HEK293 (cell line): ENCODE results near the gene ARSB.

ENCODE experiments used
- IKZF3 ChIP-seq: fragments of 450-650 bp; IDR thresholded peaks from 2 replicates; pipeline ENCODE4 v1.5.0; 2018; ENCODE audit warnings: missing biosample characterization, mild to moderate bottlenecking, missing genetic modification characterization, moderate library complexity
- KLF10 ChIP-seq: fragments of 450-650 bp; IDR thresholded peaks from 2 replicates; pipeline ENCODE4 v1.5.1; 2018; ENCODE audit warnings: missing biosample characterization, mild to moderate bottlenecking, missing genetic modification characterization
- PRDM10 ChIP-seq: fragments of 450-650 bp; formaldehyde crosslinking; IDR thresholded peaks from 2 replicates; pipeline ENCODE4 v1.5.1; 2016; ENCODE audit warnings: missing biosample characterization, missing genetic modification characterization
- YY1 ChIP-seq: fragments of 450-650 bp; formaldehyde crosslinking; IDR thresholded peaks from 2 replicates; pipeline ENCODE4 v1.5.1; 2018; ENCODE audit warnings: missing biosample characterization, missing genetic modification characterization
- ZFP69B ChIP-seq: fragments of 450-650 bp; formaldehyde crosslinking; IDR thresholded peaks from 2 replicates; pipeline ENCODE4 v1.5.1; 2016; ENCODE audit warnings: missing biosample characterization, missing genetic modification characterization
- ZNF239 ChIP-seq: fragments of 450-650 bp; formaldehyde crosslinking; IDR thresholded peaks from 2 replicates; pipeline ENCODE4 v1.5.1; 2016; ENCODE audit warnings: missing biosample characterization, missing genetic modification characterization
- ZNF280D ChIP-seq: fragments of 450-650 bp; formaldehyde crosslinking; IDR thresholded peaks from 2 replicates; pipeline ENCODE4 v1.5.1; 2016; ENCODE audit warnings: missing biosample characterization, missing genetic modification characterization
- ZNF354C ChIP-seq: fragments of 450-650 bp; formaldehyde crosslinking; IDR thresholded peaks from 2 replicates; pipeline ENCODE4 v1.5.1; 2016; ENCODE audit warnings: missing biosample characterization, missing genetic modification characterization, low read depth, borderline replicate concordance
- ZNF366 ChIP-seq: fragments of 450-650 bp; formaldehyde crosslinking; conservative IDR thresholded peaks from 2 replicates; pipeline ENCODE4 v1.5.1; 2016; ENCODE audit warnings: missing biosample characterization, missing genetic modification characterization
- ZNF513 ChIP-seq: fragments of 450-650 bp; IDR thresholded peaks from 2 replicates; pipeline ENCODE4 v1.5.1; 2018; ENCODE audit warnings: missing biosample characterization, missing genetic modification characterization
- TF ChIP-seq, protein P1 (sequence below): fragments of 450-650 bp; formaldehyde crosslinking; IDR thresholded peaks from 2 replicates; pipeline ENCODE4 v1.5.1; 2016; ENCODE audit warnings: missing biosample characterization, missing genetic modification characterization
- TF ChIP-seq, protein P2 (sequence below): fragments of 450-650 bp; formaldehyde crosslinking; IDR thresholded peaks from 2 replicates; pipeline ENCODE4 v1.5.1; 2017; ENCODE audit warnings: missing biosample characterization, mild to moderate bottlenecking, missing genetic modification characterization, moderate library complexity
- TF ChIP-seq, protein P3 (sequence below): fragments of 450-650 bp; formaldehyde crosslinking; IDR thresholded peaks from 2 replicates; pipeline ENCODE4 v1.5.1; 2016; ENCODE audit warnings: missing biosample characterization, missing genetic modification characterization, borderline replicate concordance

DNA sequence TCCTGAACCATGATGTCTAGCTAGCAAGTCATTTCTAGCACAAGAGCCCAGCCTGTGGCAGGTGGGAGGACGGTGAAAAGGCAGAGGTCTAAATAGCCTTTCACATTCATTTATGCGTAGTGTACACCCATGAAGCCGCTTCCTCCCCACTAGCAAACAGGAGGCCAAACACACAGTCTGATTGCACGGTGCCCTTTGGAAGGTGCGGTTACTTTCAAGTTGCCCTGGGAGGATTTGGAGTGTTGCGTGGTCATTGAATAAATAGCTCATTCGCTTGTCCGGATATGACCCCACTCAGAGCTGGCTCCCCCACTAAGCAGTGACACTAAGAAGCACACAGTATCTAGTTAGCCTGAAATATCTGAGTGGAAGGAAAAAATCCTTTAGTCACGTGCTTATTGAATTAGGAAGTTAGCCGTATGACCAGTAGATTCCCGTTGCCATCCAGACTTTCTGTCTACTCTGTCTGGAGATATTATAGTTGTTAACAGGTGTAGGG lies 664 bp upstream of the ARSB start:
- TF ChIP-seq ZFP69B (tag by site-specific recombination) (no peak), IKZF3 (tag by site-specific recombination) (no peak), PRDM10 (tag by site-specific recombination) (no peak), ZNF280D (tag by site-specific recombination) (no peak), ZNF239 (tag by site-specific recombination) (no peak), KLF10 (tag by site-specific recombination) (no peak), YY1 (tag by site-specific recombination) (no peak), ZNF513 (no peak), ZNF366 (no peak; the same call in 1 of the 2 replicates), ZNF354C (tag by site-specific recombination) (no peak)
- TF ChIP-seq, protein P1, sequence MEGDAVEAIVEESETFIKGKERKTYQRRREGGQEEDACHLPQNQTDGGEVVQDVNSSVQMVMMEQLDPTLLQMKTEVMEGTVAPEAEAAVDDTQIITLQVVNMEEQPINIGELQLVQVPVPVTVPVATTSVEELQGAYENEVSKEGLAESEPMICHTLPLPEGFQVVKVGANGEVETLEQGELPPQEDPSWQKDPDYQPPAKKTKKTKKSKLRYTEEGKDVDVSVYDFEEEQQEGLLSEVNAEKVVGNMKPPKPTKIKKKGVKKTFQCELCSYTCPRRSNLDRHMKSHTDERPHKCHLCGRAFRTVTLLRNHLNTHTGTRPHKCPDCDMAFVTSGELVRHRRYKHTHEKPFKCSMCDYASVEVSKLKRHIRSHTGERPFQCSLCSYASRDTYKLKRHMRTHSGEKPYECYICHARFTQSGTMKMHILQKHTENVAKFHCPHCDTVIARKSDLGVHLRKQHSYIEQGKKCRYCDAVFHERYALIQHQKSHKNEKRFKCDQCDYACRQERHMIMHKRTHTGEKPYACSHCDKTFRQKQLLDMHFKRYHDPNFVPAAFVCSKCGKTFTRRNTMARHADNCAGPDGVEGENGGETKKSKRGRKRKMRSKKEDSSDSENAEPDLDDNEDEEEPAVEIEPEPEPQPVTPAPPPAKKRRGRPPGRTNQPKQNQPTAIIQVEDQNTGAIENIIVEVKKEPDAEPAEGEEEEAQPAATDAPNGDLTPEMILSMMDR, result no peak
- TF ChIP-seq, protein P2, sequence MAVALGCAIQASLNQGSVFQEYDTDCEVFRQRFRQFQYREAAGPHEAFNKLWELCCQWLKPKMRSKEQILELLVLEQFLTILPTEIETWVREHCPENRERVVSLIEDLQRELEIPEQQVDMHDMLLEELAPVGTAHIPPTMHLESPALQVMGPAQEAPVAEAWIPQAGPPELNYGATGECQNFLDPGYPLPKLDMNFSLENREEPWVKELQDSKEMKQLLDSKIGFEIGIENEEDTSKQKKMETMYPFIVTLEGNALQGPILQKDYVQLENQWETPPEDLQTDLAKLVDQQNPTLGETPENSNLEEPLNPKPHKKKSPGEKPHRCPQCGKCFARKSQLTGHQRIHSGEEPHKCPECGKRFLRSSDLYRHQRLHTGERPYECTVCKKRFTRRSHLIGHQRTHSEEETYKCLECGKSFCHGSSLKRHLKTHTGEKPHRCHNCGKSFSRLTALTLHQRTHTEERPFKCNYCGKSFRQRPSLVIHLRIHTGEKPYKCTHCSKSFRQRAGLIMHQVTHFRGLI (tag by site-specific recombination), result no peak
- TF ChIP-seq, protein P3, sequence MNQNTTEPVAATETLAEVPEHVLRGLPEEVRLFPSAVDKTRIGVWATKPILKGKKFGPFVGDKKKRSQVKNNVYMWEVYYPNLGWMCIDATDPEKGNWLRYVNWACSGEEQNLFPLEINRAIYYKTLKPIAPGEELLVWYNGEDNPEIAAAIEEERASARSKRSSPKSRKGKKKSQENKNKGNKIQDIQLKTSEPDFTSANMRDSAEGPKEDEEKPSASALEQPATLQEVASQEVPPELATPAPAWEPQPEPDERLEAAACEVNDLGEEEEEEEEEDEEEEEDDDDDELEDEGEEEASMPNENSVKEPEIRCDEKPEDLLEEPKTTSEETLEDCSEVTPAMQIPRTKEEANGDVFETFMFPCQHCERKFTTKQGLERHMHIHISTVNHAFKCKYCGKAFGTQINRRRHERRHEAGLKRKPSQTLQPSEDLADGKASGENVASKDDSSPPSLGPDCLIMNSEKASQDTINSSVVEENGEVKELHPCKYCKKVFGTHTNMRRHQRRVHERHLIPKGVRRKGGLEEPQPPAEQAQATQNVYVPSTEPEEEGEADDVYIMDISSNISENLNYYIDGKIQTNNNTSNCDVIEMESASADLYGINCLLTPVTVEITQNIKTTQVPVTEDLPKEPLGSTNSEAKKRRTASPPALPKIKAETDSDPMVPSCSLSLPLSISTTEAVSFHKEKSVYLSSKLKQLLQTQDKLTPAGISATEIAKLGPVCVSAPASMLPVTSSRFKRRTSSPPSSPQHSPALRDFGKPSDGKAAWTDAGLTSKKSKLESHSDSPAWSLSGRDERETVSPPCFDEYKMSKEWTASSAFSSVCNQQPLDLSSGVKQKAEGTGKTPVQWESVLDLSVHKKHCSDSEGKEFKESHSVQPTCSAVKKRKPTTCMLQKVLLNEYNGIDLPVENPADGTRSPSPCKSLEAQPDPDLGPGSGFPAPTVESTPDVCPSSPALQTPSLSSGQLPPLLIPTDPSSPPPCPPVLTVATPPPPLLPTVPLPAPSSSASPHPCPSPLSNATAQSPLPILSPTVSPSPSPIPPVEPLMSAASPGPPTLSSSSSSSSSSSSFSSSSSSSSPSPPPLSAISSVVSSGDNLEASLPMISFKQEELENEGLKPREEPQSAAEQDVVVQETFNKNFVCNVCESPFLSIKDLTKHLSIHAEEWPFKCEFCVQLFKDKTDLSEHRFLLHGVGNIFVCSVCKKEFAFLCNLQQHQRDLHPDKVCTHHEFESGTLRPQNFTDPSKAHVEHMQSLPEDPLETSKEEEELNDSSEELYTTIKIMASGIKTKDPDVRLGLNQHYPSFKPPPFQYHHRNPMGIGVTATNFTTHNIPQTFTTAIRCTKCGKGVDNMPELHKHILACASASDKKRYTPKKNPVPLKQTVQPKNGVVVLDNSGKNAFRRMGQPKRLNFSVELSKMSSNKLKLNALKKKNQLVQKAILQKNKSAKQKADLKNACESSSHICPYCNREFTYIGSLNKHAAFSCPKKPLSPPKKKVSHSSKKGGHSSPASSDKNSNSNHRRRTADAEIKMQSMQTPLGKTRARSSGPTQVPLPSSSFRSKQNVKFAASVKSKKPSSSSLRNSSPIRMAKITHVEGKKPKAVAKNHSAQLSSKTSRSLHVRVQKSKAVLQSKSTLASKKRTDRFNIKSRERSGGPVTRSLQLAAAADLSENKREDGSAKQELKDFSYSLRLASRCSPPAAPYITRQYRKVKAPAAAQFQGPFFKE (tag by site-specific recombination), result no peak
